Hepatocyte (in vitro differentiated cells): Measurements from ENCODE around the gene COL21A1. TPM values are rescaled to one million over a fixed set of nuclear protein-coding genes. Genes with fewer than 3 reads are reported as not detected.
A peak's percentile ranks its signal among the peaks of the same experiment; 100 is the strongest.

Experiments used
- DNase-seq: peaks from one replicate; pipeline ENCODE4 v3.0.0-alpha.2; 2016; ENCODE audit warnings: low spot score
- H2AFZ ChIP-seq: fragments of 200-600 bp; sonication (generic); 2 replicates; pipeline ENCODE4 v1.6.0; 2016; ENCODE audit warnings: antibody characterized with exemption, mild to moderate bottlenecking
- H3K27ac ChIP-seq: fragments of 200-600 bp; sonication (generic); 2 replicates; pipeline ENCODE4 v1.5.1; 2016; ENCODE audit warnings: mild to moderate bottlenecking
- H3K27me3 ChIP-seq: fragments of 200-600 bp; sonication (generic); 2 replicates; pipeline ENCODE4 v1.6.1; 2016
- H3K36me3 ChIP-seq: fragments of 200-600 bp; sonication (generic); replicated peaks from 2 replicates; pipeline ENCODE4 v1.5.1; 2016; ENCODE audit warnings: low read depth; ENCODE audit not compliant: insufficient read depth
- H3K4me1 ChIP-seq: fragments of 200-600 bp; sonication (generic); 2 replicates; pipeline ENCODE4 v1.5.1; 2016; ENCODE audit warnings: mild to moderate bottlenecking, moderate library complexity; ENCODE audit not compliant: insufficient read depth
- H3K4me2 ChIP-seq: fragments of 200-600 bp; sonication (generic); 2 replicates; pipeline ENCODE4 v1.6.0; 2016
- H3K4me3 ChIP-seq: fragments of 200-600 bp; sonication (generic); 2 replicates; pipeline ENCODE4 v1.5.1; 2016; ENCODE audit warnings: mild to moderate bottlenecking
- H3K79me2 ChIP-seq: fragments of 200-600 bp; sonication (generic); 2 replicates; pipeline ENCODE4 v1.6.0; 2017; ENCODE audit warnings: mild to moderate bottlenecking
- H3K9me2 ChIP-seq: fragments of 200-600 bp; sonication (generic); replicated peaks from 2 replicates; pipeline ENCODE4 v1.6.0; 2017; ENCODE audit warnings: mild to moderate bottlenecking; ENCODE audit not compliant: insufficient read depth
- H3K9me3 ChIP-seq: fragments of 200-600 bp; sonication (generic); 2 replicates; pipeline ENCODE4 v1.5.1; 2016; ENCODE audit warnings: low read depth, mild to moderate bottlenecking
- H4K20me1 ChIP-seq: fragments of 200-600 bp; sonication (generic); 2 replicates; pipeline ENCODE4 v1.6.0; 2016; ENCODE audit warnings: mild to moderate bottlenecking; ENCODE audit not compliant: insufficient read depth, poor library complexity, severe bottlenecking
- CTCF ChIP-seq: fragments of 200-600 bp; sonication (generic); IDR thresholded peaks from 2 replicates; pipeline ENCODE4 v1.5.1; 2016; ENCODE audit warnings: antibody characterized with exemption, mild to moderate bottlenecking; ENCODE audit not compliant: poor library complexity
- EZH2 ChIP-seq: fragments of 200-600 bp; sonication (generic); IDR thresholded peaks from 2 replicates; pipeline ENCODE4 v1.6.1; 2016; ENCODE audit warnings: antibody characterized with exemption, mild to moderate bottlenecking, borderline replicate concordance
- EZH2phosphoT487 ChIP-seq: fragments of 200-600 bp; sonication (generic); IDR thresholded peaks from one replicate; pipeline ENCODE4 v1.6.1; 2018; ENCODE audit warnings: antibody characterized with exemption, mild to moderate bottlenecking, low read depth, moderate library complexity; ENCODE audit not compliant: unreplicated experiment, severe bottlenecking
- WGBS: methylation state at CpG from one replicate; pipeline ENCODE4 v1.1.6; 2016; ENCODE audit warnings: low lambda C conversion rate; ENCODE audit errors: missing lambda C conversion rate; 5-methylcytosine and 5-hydroxymethylcytosine counted together
- polyA plus RNA-seq: library from polyadenylated mRNA; unstranded; fragments of >200 nt; fragmentation: Nextera tagmentation; extraction: Ambion mirVana; gene quantifications from 2 replicates; pipeline ENCODE4 v1.2.1, GENCODE V29; 2016
- total RNA-seq: library from RNA; depleted of rRNA; stranded (reverse); fragments of >200 nt; gene quantifications from 2 replicates; pipeline ENCODE4 v1.2.3, GENCODE V29; 2014

The COL21A1 gene
- total and polyA plus RNA-seq, 2 experiments from 2014 or later: 36.2 to 44.7 TPM

GRCh38 chr6:56250266-56250665 lies 2.9 kb upstream of the COL21A1 start:
- H3K4me2 ChIP-seq: no peak overlapping the region
- no peak overlapping the region for H2AFZ ChIP-seq
- H3K36me3 ChIP-seq: no peaks in the 10 kb centered on the region
- peaks cover 10% of the 10 kb centered on the region for H3K4me1 ChIP-seq
- 39% methylated on average over 2 of the region's 2 CpGs for WGBS
- no peak overlapping the region for H3K27ac ChIP-seq
- no peak for DNase-seq
- no peak overlapping the region for H3K4me3 ChIP-seq
- no peak for TF ChIP-seq EZH2phosphoT487
- TF ChIP-seq EZH2: no peak
- no peak for TF ChIP-seq CTCF
- H3K27me3 ChIP-seq: peaks cover 5% of the 10 kb centered on the region
- no peaks in the 10 kb centered on the region for H3K9me3 ChIP-seq
- no peaks in the 10 kb centered on the region for H3K79me2 ChIP-seq
- no peaks in the 10 kb centered on the region for H4K20me1 ChIP-seq
- H3K9me2 ChIP-seq: no peaks in the 10 kb centered on the region

DNA sequence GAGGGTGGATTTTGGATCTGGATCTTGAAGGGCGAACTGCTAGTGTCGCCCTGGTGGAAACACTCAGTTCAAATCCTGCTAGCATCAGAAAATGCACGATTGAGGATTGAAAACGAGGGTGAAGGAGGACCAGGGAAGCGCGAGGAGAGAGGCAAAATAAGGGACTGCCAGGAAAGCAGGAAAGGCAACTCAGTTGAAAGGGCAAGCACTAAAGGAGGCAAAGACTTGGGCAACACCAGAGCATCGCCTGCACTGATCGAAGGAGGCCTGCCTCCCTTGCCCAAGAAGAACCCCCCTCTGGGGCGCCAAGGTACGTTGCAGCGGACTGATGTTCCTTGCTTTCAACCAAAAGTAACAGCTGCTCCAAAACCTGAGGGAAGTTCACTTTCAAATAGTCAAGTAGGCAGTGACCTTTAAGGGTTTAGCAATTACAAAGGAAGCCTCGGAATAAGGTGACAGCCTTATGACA lies 308 bp upstream of the COL21A1 start:
- WGBS: 25% methylated on average over 12 of the region's 12 CpGs
- no peaks in the 10 kb centered on the region for H3K36me3 ChIP-seq
- no peaks in the 10 kb centered on the region for H4K20me1 ChIP-seq
- peaks cover 5% of the 10 kb centered on the region for H3K27me3 ChIP-seq
- peak overlapping the region; percentile 55 for H3K4me3 ChIP-seq
- H3K4me2 ChIP-seq: peak overlapping the region; percentile 90
- DNase-seq: no peak
- no peak for TF ChIP-seq EZH2phosphoT487
- no peak for TF ChIP-seq EZH2
- TF ChIP-seq CTCF: no peak
- H3K9me2 ChIP-seq: no peaks in the 10 kb centered on the region
- no peaks in the 10 kb centered on the region for H3K9me3 ChIP-seq
- H3K79me2 ChIP-seq: no peaks in the 10 kb centered on the region
- peaks cover 18% of the 10 kb centered on the region for H3K4me1 ChIP-seq
- H3K27ac ChIP-seq: peak overlapping the region; percentile 5
- peak overlapping the region; percentile 77 for H2AFZ ChIP-seq

GRCh38 chr6:56246541-56246880 lies 869 bp downstream of the COL21A1 start:
- peaks cover 5% of the 10 kb centered on the region for H3K27me3 ChIP-seq
- H3K4me3 ChIP-seq: peak overlapping the region; percentile 55
- TF ChIP-seq CTCF (no peak), EZH2 (no peak)
- H3K36me3 ChIP-seq: no peaks in the 10 kb centered on the region
- no peaks in the 10 kb centered on the region for H3K79me2 ChIP-seq
- peaks cover 18% of the 10 kb centered on the region for H3K4me1 ChIP-seq
- H3K9me2 ChIP-seq: no peaks in the 10 kb centered on the region
- H3K4me2 ChIP-seq: peak overlapping the region; percentile 90
- WGBS: 12% methylated on average over 5 of the region's 5 CpGs
- peak overlapping the region; percentile 5 for H3K27ac ChIP-seq
- H2AFZ ChIP-seq: peak overlapping the region; percentile 77
- H3K9me3 ChIP-seq: no peaks in the 10 kb centered on the region
- no peaks in the 10 kb centered on the region for H4K20me1 ChIP-seq
- DNase-seq: peak; percentile 7

DNA sequence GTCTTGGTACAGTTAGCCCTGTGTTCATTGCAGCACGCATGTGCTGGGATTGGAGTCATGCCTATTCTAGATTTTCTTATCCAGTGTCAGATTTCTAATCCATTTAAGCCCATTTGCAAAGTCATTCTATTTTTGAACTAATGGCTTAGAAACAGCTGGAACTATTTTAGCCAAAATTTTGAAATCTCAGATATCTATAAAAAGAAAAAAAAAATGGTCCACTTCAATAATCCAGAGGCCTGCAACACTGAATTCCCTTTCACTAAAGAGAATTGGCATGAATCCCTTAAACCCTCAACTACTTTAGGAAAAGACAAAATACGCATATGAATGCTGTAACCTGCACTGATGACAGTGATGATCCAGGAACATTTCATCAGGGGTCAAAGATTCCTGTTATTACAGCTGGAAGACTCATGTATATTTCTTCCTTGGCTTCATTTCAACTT lies 1.5 kb downstream of the COL21A1 start:
- no peaks in the 10 kb centered on the region for H4K20me1 ChIP-seq
- H3K4me3 ChIP-seq: peak overlapping the region; percentile 55
- no peaks in the 10 kb centered on the region for H3K79me2 ChIP-seq
- H3K27me3 ChIP-seq: peaks cover 5% of the 10 kb centered on the region
- no peaks in the 10 kb centered on the region for H3K36me3 ChIP-seq
- no peak for TF ChIP-seq EZH2
- no peak for TF ChIP-seq CTCF
- TF ChIP-seq EZH2phosphoT487: no peak
- DNase-seq: no peak
- H3K4me2 ChIP-seq: peak overlapping the region; percentile 90
- H3K9me2 ChIP-seq: no peaks in the 10 kb centered on the region
- H3K4me1 ChIP-seq: peaks cover 18% of the 10 kb centered on the region
- H3K27ac ChIP-seq: peak overlapping the region; percentile 5
- WGBS: 55% methylated on average over 2 of the region's 2 CpGs
- H2AFZ ChIP-seq: no peak overlapping the region
- H3K9me3 ChIP-seq: no peaks in the 10 kb centered on the region
